ENCODE results near the gene CREM. TPM values are rescaled to one million over a fixed set of nuclear protein-coding genes. Genes with fewer than 3 reads are reported as not detected.

Gene CREM
- total and polyA plus RNA-seq, 7 donors, result 18.8 to 336 (median 39.2) TPM

GRCh38 chr10:35096312-35096711, 30.3 kb upstream of the CREM start:
- no peak for DNase-seq
- Histone ChIP-seq H3K4me3 (no peak overlapping the region), H3K27ac (no peak overlapping the region), H3K36me3 (ENCODE audit: insufficient read depth in 1 of 2, low read depth in 1 of 2) (no peaks in the 10 kb centered on the region), H3K9me3 (no peaks in the 10 kb centered on the region), H3K27me3 (ENCODE audit: insufficient read depth in 3 of 3, low read length in 2 of 3) (no peaks in the 10 kb centered on the region), H3K4me1 (no peaks in the 10 kb centered on the region)
- intact Hi-C loops (cut with DNase I), result no loop called here
- TF ChIP-seq CTCF (IDR thresholded peaks at IDR 0.05), result no peak
- WGBS, 3 donors, result 60 to 68% (median 68%) methylated on average over 2 of the region's 2 CpGs
- no peak for ATAC-seq

- no peaks in the 10 kb centered on the region for H3K36me3 ChIP-seq (ENCODE audit: insufficient read depth in 1 of 2, low read depth in 1 of 2)
- intact Hi-C loops (cut with DNase I), result no loop called here
- H3K4me1 ChIP-seq, result no peaks in the 10 kb centered on the region
- TF ChIP-seq CTCF (IDR thresholded peaks at IDR 0.05), result no peak
- DNase-seq (no peak), ATAC-seq (no peak)
- WGBS, 3 donors, result 43 to 100% (median 76%) methylated on average over 1 of the region's 1 CpG
- no peak overlapping the region for H3K4me3 ChIP-seq
- H3K27me3 ChIP-seq (ENCODE audit: insufficient read depth in 3 of 3, low read length in 2 of 3), result no peaks in the 10 kb centered on the region
- no peaks in the 10 kb centered on the region for H3K9me3 ChIP-seq
- H3K27ac ChIP-seq, result no peak overlapping the region
These were observed 29.1 kb upstream of the CREM start for GRCh38 chr10:35097510-35097909.

GRCh38 chr10:35103882-35104281, 22.8 kb upstream of the CREM start:
- no peak for TF ChIP-seq CTCF (IDR thresholded peaks at IDR 0.05)
- no peaks in the 10 kb centered on the region for H3K9me3 ChIP-seq
- no peaks in the 10 kb centered on the region for H3K36me3 ChIP-seq (ENCODE audit: insufficient read depth in 1 of 2, low read depth in 1 of 2)
- ATAC-seq (no peak), DNase-seq (no peak)
- H3K4me1 ChIP-seq, result no peaks in the 10 kb centered on the region
- 44 to 49% (median 44%) methylated on average over 7 of the region's 7 CpGs for WGBS, 3 donors
- no peaks in the 10 kb centered on the region for H3K27me3 ChIP-seq (ENCODE audit: insufficient read depth in 3 of 3, low read length in 2 of 3)
- no peak overlapping the region for H3K27ac ChIP-seq
- intact Hi-C loops (cut with DNase I), result no loop called here
- no peak overlapping the region for H3K4me3 ChIP-seq

- no peak for TF ChIP-seq CTCF (IDR thresholded peaks at IDR 0.05)
- H3K27ac ChIP-seq, result no peak overlapping the region
- WGBS, 3 donors, result 71 to 78% (median 73%) methylated on average over 4 of the region's 4 CpGs
- no peak overlapping the region for H3K4me3 ChIP-seq
- DNase-seq (no peak), ATAC-seq (no peak)
- no peaks in the 10 kb centered on the region for H3K36me3 ChIP-seq (ENCODE audit: insufficient read depth in 1 of 2, low read depth in 1 of 2)
- intact Hi-C loops (cut with DNase I), result no loop called here
- no peaks in the 10 kb centered on the region for H3K9me3 ChIP-seq
- no peaks in the 10 kb centered on the region for H3K27me3 ChIP-seq (ENCODE audit: insufficient read depth in 3 of 3, low read length in 2 of 3)
- H3K4me1 ChIP-seq, result no peaks in the 10 kb centered on the region
These were observed 14.1 kb upstream of the CREM start for GRCh38 chr10:35112571-35112970.

- DNase-seq, result no peak
- intact Hi-C loops (cut with DNase I), result no loop called here
- no peak overlapping the region for H3K4me3 ChIP-seq
- H3K9me3 ChIP-seq, result no peaks in the 10 kb centered on the region
- no peak for ATAC-seq
- TF ChIP-seq CTCF (IDR thresholded peaks at IDR 0.05), result no peak
- H3K36me3 ChIP-seq (ENCODE audit: insufficient read depth in 1 of 2, low read depth in 1 of 2), result no peaks in the 10 kb centered on the region
- H3K4me1 ChIP-seq, result no peaks in the 10 kb centered on the region
- no peaks in the 10 kb centered on the region for H3K27me3 ChIP-seq (ENCODE audit: insufficient read depth in 3 of 3, low read length in 2 of 3)
- 94 to 96% (median 96%) methylated on average over 1 of the region's 1 CpG for WGBS, 3 donors
- no peak overlapping the region for H3K27ac ChIP-seq
These were observed 7.3 kb upstream of the CREM start for GRCh38 chr10:35119378-35119777.

Measured in psoas muscle (tissue), 8 donors.